Right renal pelvis (tissue), 4 donors: ENCODE measurements around the gene SLC9A9. TPM values are rescaled to one million over a fixed set of nuclear protein-coding genes. Genes with fewer than 3 reads are reported as not detected.

Source experiments
- DNase-seq, 4 donors: peaks; one replicate each; pipeline ENCODE4 v3.0.0-alpha.2; 2013; ENCODE audit warnings: low read depth in 4 of 4, low spot score in 3 of 4, missing footprints in 1 of 4
- polyA plus RNA-seq, 4 donors: library from polyadenylated mRNA; unstranded; fragments of 120-200 nt; gene quantifications; one replicate each; pipeline ENCODE4 v1.2.1, GENCODE V29; 2013; ENCODE audit not compliant: insufficient read length in 4 of 4

SLC9A9 gene
- polyA plus RNA-seq, 4 donors = 4.9 to 8.0 (median 6.0) TPM

DNA sequence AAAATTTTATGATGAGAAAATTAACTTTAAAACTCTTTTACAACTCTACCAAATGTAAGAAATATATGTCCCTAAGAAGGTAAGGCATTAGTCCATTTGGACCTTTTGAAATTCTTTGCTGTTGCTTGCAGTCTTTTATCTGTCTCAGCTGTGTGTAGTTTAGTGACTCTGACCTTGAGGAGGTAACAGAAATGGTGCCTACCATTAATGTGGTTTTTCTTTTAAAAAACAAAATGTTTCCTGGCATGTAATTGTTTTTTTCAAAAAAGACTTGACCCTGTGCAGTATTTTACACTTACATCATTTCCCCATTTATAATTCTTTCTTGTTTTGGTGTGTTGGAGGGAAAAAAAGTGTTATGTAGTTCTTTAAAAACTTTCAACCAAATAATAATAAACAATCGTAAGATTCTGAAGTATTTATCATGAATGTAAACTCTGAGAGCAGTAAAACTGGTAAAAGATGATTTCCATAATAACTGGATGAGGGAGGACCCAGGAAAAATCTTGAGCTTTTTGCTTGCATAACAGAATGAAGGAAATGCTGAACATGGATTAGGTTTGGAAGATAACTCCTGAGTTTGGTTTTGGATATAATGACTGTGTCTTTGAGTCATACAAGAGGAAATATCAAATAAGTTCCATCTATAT, 503.6 kb downstream of the SLC9A9 start:
- DNase-seq = no peak

GRCh38 chr3:143343944-143344343, 504.3 kb downstream of the SLC9A9 start:
- DNase-seq = no peak

GRCh38 chr3:143343031-143343430, 505.2 kb downstream of the SLC9A9 start:
- no peak for DNase-seq

- DNase-seq = no peak
Measured at GRCh38 chr3:143339451-143339850, 508.8 kb downstream of the SLC9A9 start.

DNA sequence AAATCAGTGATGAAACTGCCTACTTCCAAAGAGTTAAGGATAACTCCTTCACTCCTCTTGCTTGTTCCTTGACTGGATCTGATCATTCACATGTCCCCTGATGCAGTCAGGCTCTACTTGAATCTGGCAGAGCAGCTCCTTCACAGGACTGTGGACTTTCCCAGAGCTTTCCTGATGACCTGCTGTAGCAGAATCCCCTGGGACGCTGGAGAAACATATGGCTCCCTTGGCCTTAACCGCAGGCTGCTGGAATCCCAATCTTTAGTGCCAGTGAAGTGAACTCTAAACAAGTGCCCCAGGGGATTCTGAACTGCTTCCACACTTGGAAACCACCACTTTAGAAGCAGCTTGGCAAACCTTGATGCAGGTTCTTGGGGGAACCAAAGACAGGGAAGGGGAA, 510.9 kb downstream of the SLC9A9 start:
- no peak for DNase-seq

GRCh38 chr3:143334231-143334630, 514.0 kb downstream of the SLC9A9 start:
- no peak for DNase-seq

GRCh38 chr3:143333367-143333766, 514.9 kb downstream of the SLC9A9 start:
- DNase-seq = no peak

DNA sequence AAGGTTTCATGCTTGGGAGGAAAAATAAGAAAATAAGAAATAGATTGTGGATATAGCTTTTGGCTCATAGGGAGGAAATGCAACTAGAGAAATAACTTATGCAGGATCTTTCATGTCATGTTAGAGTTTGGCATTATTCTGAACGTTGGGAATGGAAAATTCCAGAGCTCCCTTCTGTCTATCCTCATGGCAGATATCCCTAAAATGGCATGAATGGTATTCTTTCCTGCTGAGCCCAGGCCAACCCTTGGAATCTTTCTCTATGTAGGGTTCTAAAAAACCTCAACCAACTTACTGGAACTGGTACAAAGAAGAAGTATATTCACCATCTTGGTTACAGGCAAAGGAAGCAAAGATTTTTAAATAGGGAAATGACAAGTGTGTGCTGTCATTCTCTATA, 516.2 kb downstream of the SLC9A9 start:
- no peak for DNase-seq

DNA sequence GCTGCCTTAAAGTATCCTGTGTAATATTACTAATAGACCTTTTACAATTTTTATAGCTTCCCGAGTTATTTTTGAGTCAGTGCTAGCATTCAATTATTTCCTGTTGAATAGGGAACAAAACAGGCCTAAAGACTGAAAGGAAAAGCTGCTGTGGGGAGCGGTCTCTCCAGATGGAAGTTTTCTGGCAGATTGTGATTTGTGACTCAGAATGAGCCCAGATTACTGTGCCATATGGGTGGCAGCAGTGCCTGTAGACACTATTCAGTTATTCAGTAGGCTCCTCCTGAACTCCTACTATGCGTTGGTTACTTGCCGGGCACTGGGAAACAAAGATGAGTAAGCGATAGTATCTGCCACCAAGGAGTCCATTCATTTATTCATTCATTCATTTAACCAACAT, 516.9 kb downstream of the SLC9A9 start:
- DNase-seq = no peak

DNA sequence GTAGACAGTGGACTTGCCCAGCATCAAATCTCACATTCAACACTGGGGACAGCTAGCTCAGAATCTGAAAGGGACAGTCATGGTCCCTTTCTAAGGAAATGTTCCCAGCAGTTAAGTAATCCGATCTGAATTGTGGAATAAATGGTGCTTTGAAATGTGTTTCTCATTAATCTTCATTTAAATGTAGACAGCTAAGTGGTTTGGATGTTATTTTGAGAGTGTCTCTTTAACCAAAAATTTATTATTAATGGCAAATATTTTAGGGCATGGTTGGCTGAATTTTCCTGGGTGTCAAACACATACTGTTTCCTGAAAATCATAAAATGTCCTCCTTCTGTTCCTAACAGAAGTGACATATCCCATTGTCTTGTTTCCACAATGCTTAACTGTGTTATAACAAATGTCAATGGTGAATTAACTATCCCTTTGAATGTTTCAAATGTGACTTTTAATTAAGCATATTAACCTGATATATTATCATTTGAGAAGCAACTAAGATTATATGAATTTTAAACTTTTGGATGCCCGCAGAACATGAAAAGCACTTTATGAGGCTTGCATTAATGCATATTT, 517.9 kb downstream of the SLC9A9 start:
- DNase-seq = no peak

- no peak for DNase-seq
Measured at GRCh38 chr3:143329567-143330211, 518.6 kb downstream of the SLC9A9 start.

DNA sequence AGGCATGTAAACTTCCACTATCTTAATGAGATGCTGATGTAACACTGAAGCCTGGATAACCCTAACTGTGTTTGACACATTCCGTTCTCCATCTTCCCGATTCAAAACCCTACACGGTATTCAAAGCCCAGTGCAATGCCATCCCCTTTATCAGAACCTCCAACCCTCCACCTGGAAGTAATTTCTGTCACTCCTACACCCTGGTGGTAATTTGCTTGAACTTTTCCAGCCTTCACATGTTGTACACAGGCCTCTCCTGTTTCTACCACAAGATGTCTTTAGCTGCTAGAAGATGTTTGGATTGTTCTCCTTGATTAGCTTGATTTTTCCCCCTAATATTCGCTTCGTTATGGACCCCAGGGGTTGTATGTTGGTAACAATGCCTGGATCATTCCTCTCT, 519.8 kb downstream of the SLC9A9 start:
- no peak for DNase-seq

DNA sequence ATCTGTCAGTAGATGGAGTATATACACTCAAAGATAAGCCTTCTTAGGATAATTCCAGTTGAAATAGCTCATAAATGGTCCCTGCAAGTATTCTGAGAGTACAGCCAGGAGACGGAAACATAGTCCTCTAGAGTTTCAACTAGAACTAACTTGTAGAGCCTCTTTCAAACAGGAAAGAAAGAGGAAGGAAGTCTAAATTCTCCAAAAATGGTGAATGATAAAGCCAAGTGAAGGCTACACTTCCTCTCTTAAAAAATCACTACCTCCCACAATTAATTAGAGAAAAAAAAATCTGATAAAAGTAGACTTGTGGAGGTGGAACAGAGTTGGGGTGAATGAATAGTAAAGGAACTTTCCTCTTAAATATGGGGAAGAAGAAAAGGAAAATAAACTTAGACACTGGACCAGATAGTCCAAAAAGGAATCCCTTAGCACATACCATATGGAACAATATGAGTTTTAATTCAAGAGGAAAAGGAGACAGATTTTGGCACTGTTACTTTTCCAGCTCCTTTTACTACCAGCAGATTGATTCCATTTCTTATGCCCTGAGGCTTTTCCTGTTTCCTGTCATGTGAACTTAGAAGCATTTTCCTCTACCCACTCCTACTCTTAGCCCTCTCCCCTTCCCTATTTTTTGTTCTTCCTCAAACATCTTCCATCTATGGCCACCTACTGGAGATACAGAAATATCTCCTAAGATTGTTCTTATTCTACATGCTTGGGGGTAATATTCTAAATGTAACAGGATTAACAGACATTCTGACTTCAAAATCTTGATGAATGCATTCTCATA, 521.1 kb downstream of the SLC9A9 start:
- DNase-seq = no peak

DNA sequence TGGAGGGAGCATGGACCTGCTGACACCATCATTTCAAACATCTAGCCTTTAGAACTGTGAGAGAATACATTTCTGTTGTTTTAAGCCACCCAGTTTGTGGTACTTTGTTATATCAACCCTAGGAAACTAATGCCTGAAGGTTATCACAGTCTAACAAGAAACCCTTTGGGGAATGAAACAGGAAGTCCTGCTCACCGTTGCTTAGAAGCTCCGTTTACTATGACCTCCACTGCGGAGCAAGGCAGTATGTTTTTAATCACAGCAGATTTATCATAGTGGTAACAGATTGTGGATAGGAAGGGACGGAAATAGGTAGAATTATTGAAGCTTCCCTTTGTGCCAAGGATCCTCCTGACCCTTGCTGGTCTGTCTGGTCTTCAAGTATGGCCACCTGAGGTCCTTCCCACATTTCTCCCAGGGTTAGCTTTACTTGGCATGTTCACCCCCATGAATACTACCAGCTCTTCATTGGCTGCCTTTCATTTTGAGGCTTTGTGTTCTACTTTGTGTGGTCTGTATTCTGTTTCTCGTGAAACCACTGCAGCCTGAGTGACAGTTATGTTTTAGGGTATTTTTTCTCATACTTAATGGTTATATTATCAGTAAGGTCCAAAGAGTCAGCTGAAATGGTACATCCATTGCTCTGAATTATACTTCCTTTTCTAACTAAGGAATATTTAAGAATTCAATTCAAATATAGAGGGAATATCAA, 527.1 kb downstream of the SLC9A9 start:
- DNase-seq = no peak

- DNase-seq = no peak
Measured at GRCh38 chr3:143315766-143316165, 532.5 kb downstream of the SLC9A9 start.

GRCh38 chr3:143314251-143315093, 533.8 kb downstream of the SLC9A9 start:
- DNase-seq = no peak

GRCh38 chr3:143313893-143314188, 534.4 kb downstream of the SLC9A9 start:
- no peak for DNase-seq

GRCh38 chr3:143313025-143313892, 535.0 kb downstream of the SLC9A9 start:
- no peak for DNase-seq

- DNase-seq = no peak
Measured at GRCh38 chr3:143311096-143311495, 537.2 kb downstream of the SLC9A9 start.
